Transverse colon (tissue), 4 donors: ENCODE results near the gene SEC23B. TPM values are rescaled to one million over a fixed set of nuclear protein-coding genes. Genes with fewer than 3 reads are reported as not detected.

Source experiments
- DNase-seq: peaks from one replicate; pipeline ENCODE4 v3.0.0-alpha.2; 2019
- H3K27ac ChIP-seq, 4 donors: fragments of 200-600 bp; sonication (generic); 2 replicates each; pipeline ENCODE4 v1.5.1; 2016 to 2018; ENCODE audit warnings: inconsistent platforms in 4 of 4
- H3K27me3 ChIP-seq: fragments of 200-600 bp; sonication (generic); 2 replicates; pipeline ENCODE4 v1.5.1; 2017; ENCODE audit warnings: inconsistent platforms
- H3K36me3 ChIP-seq, 4 donors: fragments of 200-600 bp; sonication (generic); 2 replicates each; pipeline ENCODE4 v1.5.1; 2017 to 2019; ENCODE audit warnings: inconsistent platforms in 4 of 4
- H3K4me1 ChIP-seq, 4 donors: fragments of 200-600 bp; sonication (generic); 2 replicates each; pipeline ENCODE4 v1.5.1; 2017 to 2020; ENCODE audit warnings: inconsistent platforms in 4 of 4
- H3K4me3 ChIP-seq, 4 donors: fragments of 200-600 bp; sonication (generic); 1 replicate in 1 of 4; 2 replicates in 3 of 4; pipeline versions ENCODE4 v1.5.1 to v1.6.1; 2017 to 2019; ENCODE audit warnings: inconsistent platforms in 4 of 4
- H3K9me3 ChIP-seq, 2 donors: fragments of 200-600 bp; sonication (generic); 2 replicates each; pipeline ENCODE4 v1.5.1; 2017 to 2019; ENCODE audit warnings: inconsistent platforms in 2 of 2
- EP300 ChIP-seq: sonication (generic); formaldehyde crosslinking; IDR thresholded peaks from one replicate; pipeline ENCODE4 v1.6.1; 2017; ENCODE audit warnings: antibody characterized with exemption, low read depth
- POLR2A ChIP-seq: fragments of 450-650 bp; IDR thresholded peaks from one replicate; pipeline ENCODE4 v1.6.1; 2016; ENCODE audit warnings: antibody characterized with exemption, mild to moderate bottlenecking, moderate library complexity
- POLR2AphosphoS5 ChIP-seq, 3 donors: sonication (generic); formaldehyde crosslinking; IDR thresholded peaks; one replicate each; pipeline ENCODE4 v1.6.1; 2016; ENCODE audit warnings: antibody characterized with exemption in 3 of 3
- in situ Hi-C, 4 donors: fragments of 200-750 bp; cut with MboI; loops; one replicate each; pipeline versions ENCODE4 v1.15.0 to v1.15.1; 2017; ENCODE audit warnings: low sequenced_read_pairs in 3 of 4, low pct_ligation_motif_present in 1 of 4, low pct_unique_long_range_greater_than_20kb in 1 of 4
- intact Hi-C: fragments of 100-400 bp; cut with DNase I; formaldehyde crosslinking; loops from one replicate; pipeline ENCODE4 v1.15.1; 2023; ENCODE audit warnings: low total_unique reads
- small RNA-seq, 4 donors: library from RNA; depleted of rRNA; stranded (forward); fragments of <200 nt; gene quantifications; one replicate each; pipeline ENCODE3, GENCODE V24; 2016
- total RNA-seq, 4 donors: library from RNA; depleted of rRNA; stranded (reverse); fragments of >200 nt; gene quantifications; one replicate each; pipeline ENCODE4 v1.1.0, GENCODE V29; 2016
- TF ChIP-seq, protein P1 (sequence below), 5 experiments: fragments of 200-600 bp in 3 of 5; fragments of 450-650 bp in 2 of 5; sonication (generic) in 3 of 5; IDR thresholded peaks; 1 replicate in 2 of 5; 2 replicates in 3 of 5; pipeline ENCODE4 v1.5.1; 2016 to 2017; ENCODE audit warnings: antibody characterized with exemption in 5 of 5, inconsistent platforms in 3 of 5, mild to moderate bottlenecking in 2 of 5, moderate library complexity in 1 of 5

Gene SEC23B
- total RNA-seq, 4 donors from 2014 or later = 16.8 to 38.0 (median 30.9) TPM

- TF ChIP-seq, protein P1, sequence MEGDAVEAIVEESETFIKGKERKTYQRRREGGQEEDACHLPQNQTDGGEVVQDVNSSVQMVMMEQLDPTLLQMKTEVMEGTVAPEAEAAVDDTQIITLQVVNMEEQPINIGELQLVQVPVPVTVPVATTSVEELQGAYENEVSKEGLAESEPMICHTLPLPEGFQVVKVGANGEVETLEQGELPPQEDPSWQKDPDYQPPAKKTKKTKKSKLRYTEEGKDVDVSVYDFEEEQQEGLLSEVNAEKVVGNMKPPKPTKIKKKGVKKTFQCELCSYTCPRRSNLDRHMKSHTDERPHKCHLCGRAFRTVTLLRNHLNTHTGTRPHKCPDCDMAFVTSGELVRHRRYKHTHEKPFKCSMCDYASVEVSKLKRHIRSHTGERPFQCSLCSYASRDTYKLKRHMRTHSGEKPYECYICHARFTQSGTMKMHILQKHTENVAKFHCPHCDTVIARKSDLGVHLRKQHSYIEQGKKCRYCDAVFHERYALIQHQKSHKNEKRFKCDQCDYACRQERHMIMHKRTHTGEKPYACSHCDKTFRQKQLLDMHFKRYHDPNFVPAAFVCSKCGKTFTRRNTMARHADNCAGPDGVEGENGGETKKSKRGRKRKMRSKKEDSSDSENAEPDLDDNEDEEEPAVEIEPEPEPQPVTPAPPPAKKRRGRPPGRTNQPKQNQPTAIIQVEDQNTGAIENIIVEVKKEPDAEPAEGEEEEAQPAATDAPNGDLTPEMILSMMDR (IDR thresholded peaks at IDR 0.05) = no peak
- no peak for TF ChIP-seq POLR2A
- TF ChIP-seq POLR2AphosphoS5 (IDR thresholded peaks at IDR 0.05) = no peak
- TF ChIP-seq EP300 = no peak
- no peaks in the 10 kb centered on the region for H3K4me1 ChIP-seq
- no peaks in the 10 kb centered on the region for H3K27me3 ChIP-seq
- in situ Hi-C loops = no loop called here
- intact Hi-C loops = no loop called here
- H3K9me3 ChIP-seq = no peaks in the 10 kb centered on the region
- DNase-seq = no peak
- H3K4me3 ChIP-seq = no peak overlapping the region
- peaks cover 0 to 4% (median 0%) of the 10 kb centered on the region in 4 donors for H3K36me3 ChIP-seq
- H3K27ac ChIP-seq = no peak overlapping the region
These were observed 88.5 kb downstream of the SEC23B start for GRCh38 chr20:18596270-18596669.

- H3K4me1 ChIP-seq = no peaks in the 10 kb centered on the region
- in situ Hi-C loops = no loop called here
- H3K27ac ChIP-seq = no peak overlapping the region
- H3K27me3 ChIP-seq = no peaks in the 10 kb centered on the region
- intact Hi-C loops = loop anchor here (10.0 kb wide), 1 partner anchor 405 kb away; no protein-coding TSS in a partner anchor
- no peaks in the 10 kb centered on the region for H3K9me3 ChIP-seq
- DNase-seq = no peak
- TF ChIP-seq, protein P1 (IDR thresholded peaks at IDR 0.05) = no peak
- TF ChIP-seq POLR2A (no peak), POLR2AphosphoS5 (IDR thresholded peaks at IDR 0.05) (no peak)
- H3K4me3 ChIP-seq = no peak overlapping the region
- no peaks in the 10 kb centered on the region for H3K36me3 ChIP-seq
These were observed 102.0 kb downstream of the SEC23B start for GRCh38 chr20:18609741-18610140.

Small RNAs within 50 kb of the gene (small RNA-seq; reads per million reads assigned to genes)
- gene MIR3192 (0 reads per million in 4 donors), gene RN7SL638P (0 reads per million in 4 donors), gene RNU6ATAC34P (0 reads per million in 4 donors)

Other genes starting within 250 kb of the SEC23B start
- gene ZNF133, start 219.4 kb upstream of the SEC23B start, total RNA-seq = 10 to 100 TPM; 12.7 to 24.3 (median 17.5) TPM
- gene DZANK1, start 40.9 kb upstream of the SEC23B start, total RNA-seq = 1 to 10 TPM; 1.2 to 3.8 (median 1.8) TPM
- gene POLR3F, start 40.5 kb upstream of the SEC23B start, total RNA-seq = 10 to 100 TPM in 1 of 4 donors, 1 to 10 TPM in 3; 1.9 to 37.2 (median 6.3) TPM
- gene RBBP9, start 10.7 kb upstream of the SEC23B start, total RNA-seq = 10 to 100 TPM in 2 of 4 donors, 1 to 10 TPM in 1, under 1 TPM in 1; 0.40 to 11.7 (median 6.0) TPM
- gene SMIM26, start 59.5 kb downstream of the SEC23B start, total RNA-seq = 100 to 1,000 TPM in 1 of 4 donors, 10 to 100 TPM in 2, 1 to 10 TPM in 1; 4.8 to 127 (median 58.6) TPM
- 10 to 100 TPM in 2 of 4 donors, 1 to 10 TPM in 2; 3.7 to 17.6 (median 9.8) TPM for gene DTD1, start 80.1 kb downstream of the SEC23B start, total RNA-seq